Retinal pigment epithelial cell (primary cell): ENCODE results near the gene ZNF845.
A peak's percentile ranks its signal among the peaks of the same experiment; 100 is the strongest.
"Not testable (repeated sequence)": the region's sequence is repeated elsewhere in the genome, so short reads cannot be mapped to it uniquely, and the experiment has no call there.

Experiments
- DNase-seq: peaks from one replicate; pipeline ENCODE4 v3.0.0-alpha.2; 2010; ENCODE audit warnings: low read depth
- H3K4me3 ChIP-seq: 2 replicates; pipeline ENCODE4 v1.5.1; 2011; ENCODE audit warnings: mild to moderate bottlenecking, low read length, control low read depth, moderate library complexity
- CTCF ChIP-seq: conservative IDR thresholded peaks from 2 replicates; pipeline ENCODE4 v1.5.1; 2011; ENCODE audit warnings: low read depth, low read length, control low read depth, inconsistent platforms

Gene ZNF845

GRCh38 chr19:53388904-53389303, 55.4 kb downstream of the ZNF845 start:
- no peak for TF ChIP-seq CTCF
- H3K4me3 ChIP-seq: no peak overlapping the region
- DNase-seq: no peak

- no peak overlapping the region for H3K4me3 ChIP-seq
- DNase-seq: no peak
- no peak for TF ChIP-seq CTCF
Measured at GRCh38 chr19:53389571-53389970, 56.0 kb downstream of the ZNF845 start.

GRCh38 chr19:53389978-53390377, 56.4 kb downstream of the ZNF845 start:
- TF ChIP-seq CTCF: no peak
- no peak overlapping the region for H3K4me3 ChIP-seq
- no peak for DNase-seq

GRCh38 chr19:53394522-53394973, 61.0 kb downstream of the ZNF845 start:
- peak overlapping the region; percentile 86 for H3K4me3 ChIP-seq
- no peak for DNase-seq
- TF ChIP-seq CTCF: no peak

- DNase-seq: peak; percentile 43
- TF ChIP-seq CTCF: peak; percentile 46
- H3K4me3 ChIP-seq: peak within 1 kb of the TSS; percentile 86
Measured at GRCh38 chr19:53394974-53395839, 61.7 kb downstream of the ZNF845 start, which contains the start of gene ZNF765. Gene ZNF765, plus strand, starts transcription at chr19:53395149. Its CDS starts 2,867 bp downstream, at chr19:53398016.

GRCh38 chr19:53395840-53396524, 62.4 kb downstream of the ZNF845 start:
- H3K4me3 ChIP-seq: peak overlapping the region; percentile 86
- DNase-seq: not testable (repeated sequence)

GRCh38 chr19:53396525-53396868, 62.9 kb downstream of the ZNF845 start:
- TF ChIP-seq CTCF: no peak
- DNase-seq: no peak
- no peak overlapping the region for H3K4me3 ChIP-seq

- DNase-seq, H3K4me3 ChIP-seq: not testable (repeated sequence)
Measured at GRCh38 chr19:53397918-53398317, 64.4 kb downstream of the ZNF845 start.
